H1 (cell line): ENCODE measurements around the gene B3GALT5. TPM values are rescaled to one million over a fixed set of nuclear protein-coding genes. Genes with fewer than 3 reads are reported as not detected.
A peak's percentile ranks its signal among the peaks of the same experiment; 100 is the strongest.

Experiments used
- CTCF ChIA-PET: fragments of 300-600 bp; sonication (Branson Sonifier 250); formaldehyde crosslinking; loops from one replicate; lab custom pipeline; 2021; ENCODE audit not compliant: partially characterized antibody; lab: Charles Lee
- POLR2A ChIA-PET: fragments of 300-600 bp; sonication (Branson Sonifier 250); formaldehyde crosslinking; loops from one replicate; lab custom pipeline; 2021; ENCODE audit warnings: inconsistent platforms; ENCODE audit not compliant: partially characterized antibody; lab: Charles Lee
- DNase-seq, 2 experiments: peaks; one replicate each; pipeline versions ENCODE4 v3.0.0 to v3.0.0-alpha.2; 2010 to 2022; ENCODE audit warnings: low spot score in 2 of 2, low read depth in 1 of 2, mixed read lengths in 1 of 2
- FAIRE-seq: peaks from 2 replicates; lab custom pipeline; 2011; peaks lifted over from hg19 to GRCh38; lab: Jason Lieb, UNC
- H2AFZ ChIP-seq: 2 replicates; pipeline ENCODE4 v1.8.1; 2012; ENCODE audit warnings: low read length, inconsistent platforms
- H2AK5ac ChIP-seq: 2 replicates; pipeline ENCODE4 v1.6.1; 2013; ENCODE audit warnings: low read depth, low read length
- H2BK120ac ChIP-seq: replicated peaks from 2 replicates; pipeline ENCODE3; 2013; ENCODE audit warnings: low read depth, low read length, inconsistent platforms
- H2BK12ac ChIP-seq: 2 replicates; pipeline ENCODE4 v1.6.1; 2013; ENCODE audit warnings: low read depth, low read length
- H2BK15ac ChIP-seq: 2 replicates; pipeline ENCODE4 v1.6.1; 2013; ENCODE audit warnings: low read length
- H2BK20ac ChIP-seq: 2 replicates; pipeline ENCODE4 v1.6.1; 2013; ENCODE audit warnings: low read length
- H2BK5ac ChIP-seq: 2 replicates; pipeline ENCODE4 v1.6.1; 2013; ENCODE audit warnings: low read depth, low read length
- H3K14ac ChIP-seq: 2 replicates; pipeline ENCODE4 v1.6.1; 2013; ENCODE audit warnings: inconsistent platforms; ENCODE audit not compliant: insufficient read length
- H3K18ac ChIP-seq: 2 replicates; pipeline ENCODE4 v1.6.1; 2013; ENCODE audit warnings: low read length; ENCODE audit errors: extremely low read depth
- H3K23ac ChIP-seq: 2 replicates; pipeline ENCODE4 v1.6.1; 2013; ENCODE audit warnings: inconsistent platforms; ENCODE audit not compliant: insufficient read length
- H3K23me2 ChIP-seq: 2 replicates; pipeline ENCODE4 v1.6.1; 2013; ENCODE audit warnings: low read depth, low read length
- H3K27ac ChIP-seq: 2 replicates; pipeline ENCODE4 v1.6.1; 2011; ENCODE audit warnings: low read depth, low read length, inconsistent platforms
- H3K27me3 ChIP-seq, 4 experiments: replicated peaks in 1 of 4; 1 replicate in 1 of 4; 2 replicates in 3 of 4; pipeline versions ENCODE4 v1.6.1 to v1.8.1; 2011 to 2013; ENCODE audit warnings: low read length in 3 of 4, mild to moderate bottlenecking in 3 of 4, inconsistent platforms in 2 of 4, mixed read lengths in 2 of 4, moderate library complexity in 1 of 4; ENCODE audit not compliant: control insufficient read depth in 3 of 4, insufficient read depth in 3 of 4; ENCODE audit errors: extremely low read depth in 1 of 4
- H3K36me3 ChIP-seq, 4 experiments: 2 replicates each; pipeline versions ENCODE4 v1.6.1 to v1.8.1; 2011 to 2013; ENCODE audit warnings: mild to moderate bottlenecking in 4 of 4, low read length in 3 of 4, moderate library complexity in 2 of 4, control low read depth in 1 of 4, inconsistent platforms in 1 of 4; ENCODE audit not compliant: insufficient read depth in 4 of 4, control insufficient read depth in 2 of 4
- H3K4ac ChIP-seq: replicated peaks from 2 replicates; pipeline ENCODE3; 2013; ENCODE audit warnings: low read length, low read depth, mixed read lengths, inconsistent platforms; ENCODE audit not compliant: insufficient read length
- H3K4me1 ChIP-seq, 4 experiments: replicated peaks in 1 of 4; 1 replicate in 1 of 4; 2 replicates in 3 of 4; pipeline versions ENCODE4 v1.6.1 to v1.8.1; 2011 to 2013; ENCODE audit warnings: low read length in 3 of 4, inconsistent platforms in 2 of 4, mixed read lengths in 1 of 4; ENCODE audit not compliant: insufficient read depth in 4 of 4, control insufficient read depth in 3 of 4
- H3K4me2 ChIP-seq, 2 experiments: 2 replicates each; pipeline versions ENCODE4 v1.6.1 to v1.8.1; 2011 to 2013; ENCODE audit warnings: low read depth in 2 of 2, low read length in 2 of 2, control low read depth in 1 of 2, inconsistent platforms in 1 of 2, mild to moderate bottlenecking in 1 of 2; ENCODE audit not compliant: insufficient read depth in 1 of 2
- H3K4me3 ChIP-seq, 4 experiments: fragments of 200-600, 300-600 bp in 1 of 4; sonication (generic), shearing (Covaris generic), sonication (Bioruptor Twin) in 1 of 4; 2 replicates each; pipeline versions ENCODE4 v1.5.1 to v1.8.1; 2011 to 2016; ENCODE audit warnings: low read length in 4 of 4, low read depth in 3 of 4, control low read depth in 2 of 4, inconsistent platforms in 2 of 4, mild to moderate bottlenecking in 2 of 4, mixed read lengths in 1 of 4, moderate library complexity in 1 of 4; ENCODE audit not compliant: insufficient read depth in 2 of 4; ENCODE audit errors: extremely low read depth in 1 of 4
- H3K56ac ChIP-seq: replicated peaks from 2 replicates; pipeline ENCODE3; 2013; ENCODE audit warnings: low read depth, mild to moderate bottlenecking, mixed read lengths, low read length, inconsistent platforms; ENCODE audit not compliant: insufficient read length
- H3K79me1 ChIP-seq: 2 replicates; pipeline ENCODE4 v1.6.1; 2013; ENCODE audit warnings: low read depth, low read length, control low read depth
- H3K79me2 ChIP-seq, 2 experiments: 2 replicates each; pipeline versions ENCODE4 v1.6.1 to v1.8.1; 2012 to 2013; ENCODE audit warnings: low read length in 2 of 2, mild to moderate bottlenecking in 2 of 2, inconsistent platforms in 1 of 2; ENCODE audit not compliant: insufficient read depth in 2 of 2, control insufficient read depth in 1 of 2
- H3K9ac ChIP-seq, 4 experiments: replicated peaks in 1 of 4; 1 replicate in 1 of 4; 2 replicates in 3 of 4; pipeline versions ENCODE4 v1.6.1 to v1.8.1; 2011 to 2013; ENCODE audit warnings: low read depth in 3 of 4, low read length in 3 of 4, control low read depth in 2 of 4, mild to moderate bottlenecking in 2 of 4, moderate library complexity in 2 of 4, inconsistent platforms in 1 of 4; ENCODE audit errors: extremely low read depth in 1 of 4
- H3K9me3 ChIP-seq, 2 experiments: 2 replicates each; pipeline versions ENCODE4 v1.6.1 to v1.8.1; 2012 to 2013; ENCODE audit warnings: mild to moderate bottlenecking in 2 of 2, moderate library complexity in 2 of 2, control low read depth in 1 of 2, inconsistent platforms in 1 of 2, low read depth in 1 of 2, low read length in 1 of 2, mixed read lengths in 1 of 2; ENCODE audit not compliant: insufficient read depth in 2 of 2
- H4K20me1 ChIP-seq, 2 experiments: replicated peaks in 1 of 2; 2 replicates each; pipeline versions ENCODE3 to v1.8.1; 2011 to 2013; ENCODE audit warnings: inconsistent platforms in 2 of 2, low read length in 2 of 2, mild to moderate bottlenecking in 1 of 2; ENCODE audit not compliant: insufficient read depth in 2 of 2, control insufficient read depth in 1 of 2
- H4K5ac ChIP-seq: 2 replicates; pipeline ENCODE4 v1.6.1; 2013; ENCODE audit warnings: low read length, low read depth, mixed read lengths, inconsistent platforms; ENCODE audit not compliant: insufficient read length
- H4K8ac ChIP-seq: 2 replicates; pipeline ENCODE4 v1.8.0; 2013; ENCODE audit warnings: mild to moderate bottlenecking, moderate library complexity, low read length, inconsistent platforms; ENCODE audit not compliant: insufficient read depth; ENCODE audit errors: extremely low read depth
- H4K91ac ChIP-seq: replicated peaks from 2 replicates; pipeline ENCODE3; 2013; ENCODE audit warnings: low read length, mixed read lengths, inconsistent platforms; ENCODE audit not compliant: insufficient read length
- CTCF ChIP-seq, 3 experiments: IDR thresholded peaks; 1 replicate in 2 of 3; 2 replicates in 1 of 3; pipeline versions ENCODE4 v1.5.1 to v1.6.1; 2011; ENCODE audit warnings: low read length in 3 of 3, mild to moderate bottlenecking in 3 of 3, inconsistent platforms in 2 of 3, low read depth in 1 of 3, moderate library complexity in 1 of 3; ENCODE audit not compliant: insufficient read depth in 1 of 3; ENCODE audit errors: control extremely low read depth in 1 of 3
- MAX ChIP-seq: IDR thresholded peaks from 2 replicates; pipeline ENCODE4 v1.6.1; 2012; ENCODE audit warnings: inconsistent platforms
- WGBS, 2 experiments: shearing (Covaris generic) in 1 of 2; methylation state at CpG; one replicate each; pipeline versions ENCODE4 v1.1.6 to v1.1.7; 2013 to 2015; ENCODE audit warnings: low lambda C conversion rate in 2 of 2, mixed read lengths in 2 of 2, inconsistent platforms in 1 of 2, low coverage in 1 of 2, missing lambda C conversion rate in 1 of 2; ENCODE audit not compliant: insufficient replicate concordance in 2 of 2, insufficient coverage in 1 of 2, insufficient read length in 1 of 2; ENCODE audit errors: extremely low coverage in 1 of 2, missing lambda C conversion rate in 1 of 2; 5-methylcytosine and 5-hydroxymethylcytosine counted together
- polyA plus RNA-seq, 7 experiments: library from polyadenylated mRNA; depleted of rRNA in 3 of 7; stranded (reverse) in 5 of 7; unstranded in 2 of 7; fragments of >200 nt in 5 of 7; fragments of 200-250 nt in 2 of 7; gene quantifications; 1 replicate in 5 of 7; 2 replicates in 1 of 7; 4 replicates in 1 of 7; pipeline versions ENCODE4 v1.2.1 to v1.2.3, GENCODE V29; 2011 to 2013; ENCODE audit warnings: missing spikeins in 2 of 7, mixed read lengths in 2 of 7
- total RNA-seq: library from RNA; stranded (reverse); fragmentation: NEBNext Ultra II Directional; extraction: Animal tissue kit (Norgen Biotek cat#: 25700); gene quantifications from 2 replicates; pipeline ENCODE4 v1.2.1, GENCODE V29; 2021

The B3GALT5 gene
- total and polyA plus RNA-seq, 2 of the 8 experiments (the other 6 are each of a cell fraction or from before 2014, with no cell fraction given), result 11.9 to 25.1 TPM

- Histone ChIP-seq H3K9me3 (peaks cover 9 to 14% of the 10 kb centered on the region in 2 experiments), H3K18ac (no peak overlapping the region), H2BK5ac (no peak overlapping the region), H3K4me2 (no peak overlapping the region), H3K14ac (no peak overlapping the region), H3K36me3 (peaks cover 0 to 11% (median 0%) of the 10 kb centered on the region in 4 experiments; a peak in 2 of 8 replicates), H3K79me2 (no peaks in the 10 kb centered on the region), H3K23me2 (no peaks in the 10 kb centered on the region; the same call in 1 of the 2 replicates), H3K79me1 (no peaks in the 10 kb centered on the region), H2BK15ac (no peak overlapping the region; the same call in 1 of the 2 replicates), H3K27ac (no peak overlapping the region), H2BK20ac (no peak overlapping the region), H4K8ac (no peak overlapping the region), H4K5ac (no peak overlapping the region), H4K91ac (no peak overlapping the region), H3K4ac (no peak overlapping the region), H3K4me1 (peaks cover 0 to 4% (median 1%) of the 10 kb centered on the region in 4 experiments; a peak in 1 of 7 replicates), H3K27me3 (no peaks in the 10 kb centered on the region), H4K20me1 (no peaks in the 10 kb centered on the region), H3K56ac (no peak overlapping the region), H2AFZ (no peak overlapping the region), H3K23ac (no peak overlapping the region), H2BK12ac (no peak overlapping the region), H2BK120ac (no peak overlapping the region), H3K4me3 (no peak overlapping the region), H2AK5ac (no peak overlapping the region), H3K9ac (no peak overlapping the region)
- TF ChIP-seq MAX, result no peak
- TF ChIP-seq CTCF (IDR thresholded peaks at IDR 0.05; ENCODE audit: control extremely low read depth in 1 of 3, insufficient read depth in 1 of 3, low read depth in 1 of 3, low read length in 3 of 3), result peak in 1 of 3 experiments; percentile 14; a peak in 1 of 4 replicates
- DNase-seq (no peak), FAIRE-seq (no peak)
- POLR2A ChIA-PET, result no interaction called here
- CTCF ChIA-PET, result no interaction called here
- WGBS, 2 experiments, result 90% methylated on average over 5 of the region's 5 CpGs; no CpG with 5 or more reads in 1 of the 2 experiments
Observed at GRCh38 chr21:39720126-39720778, 107.5 kb downstream of the B3GALT5 start.
